H1 (cell line): ENCODE data around the gene FASN. TPM values are rescaled to one million over a fixed set of nuclear protein-coding genes. Genes with fewer than 3 reads are reported as not detected.

ENCODE experiments used
- BCL11A ChIP-seq, 2 experiments: IDR thresholded peaks; one replicate each; pipeline ENCODE4 v1.6.1; 2011; ENCODE audit warnings: low read depth in 2 of 2, low read length in 2 of 2, mild to moderate bottlenecking in 2 of 2
- CHD1 ChIP-seq: IDR thresholded peaks from 2 replicates; pipeline ENCODE4 v1.6.1; 2012; ENCODE audit warnings: low read depth, low read length, improper control_type of control experiment
- SIN3A ChIP-seq, 2 experiments: IDR thresholded peaks in 1 of 2; conservative IDR thresholded peaks in 1 of 2; 2 replicates each; pipeline ENCODE4 v1.6.1; 2011 to 2012; ENCODE audit warnings: low read length in 2 of 2, improper control_type of control experiment in 1 of 2, low read depth in 1 of 2, mild to moderate bottlenecking in 1 of 2
- polyA plus RNA-seq, 7 experiments: library from polyadenylated mRNA; depleted of rRNA in 3 of 7; stranded (reverse) in 5 of 7; unstranded in 2 of 7; fragments of >200 nt in 5 of 7; fragments of 200-250 nt in 2 of 7; gene quantifications; 1 replicate in 5 of 7; 2 replicates in 1 of 7; 4 replicates in 1 of 7; pipeline versions ENCODE4 v1.2.1 to v1.2.3, GENCODE V29; 2011 to 2013; ENCODE audit warnings: missing spikeins in 2 of 7, mixed read lengths in 2 of 7
- total RNA-seq: library from RNA; stranded (reverse); fragmentation: NEBNext Ultra II Directional; extraction: Animal tissue kit (Norgen Biotek cat#: 25700); gene quantifications from 2 replicates; pipeline ENCODE4 v1.2.1, GENCODE V29; 2021

FASN gene
- total and polyA plus RNA-seq, 2 of the 8 experiments (the other 6 are each of a cell fraction or from before 2014, with no cell fraction given), result 143 to 561 TPM

GRCh38 chr17:82058230-82058854 lies 39.7 kb downstream of the FASN start (continued):
- TF ChIP-seq BCL11A (IDR thresholded peaks at IDR 0.05; ENCODE audit: low read depth in 2 of 2, low read length in 2 of 2) (no peak), SIN3A (conservative IDR thresholded peaks at IDR 0.05 in 1 of 2, IDR thresholded peaks at IDR 0.05 in 1 of 2; ENCODE audit: low read depth in 1 of 2, low read length in 2 of 2) (no peak), CHD1 (no peak)
- TF ChIP-seq, all 59 proteins: peak for 0
